GM18505 (cell line): ENCODE measurements around the gene PRDM15.

Source experiments
- ATAC-seq: cut with Tn5 transposase; IDR thresholded peaks from one replicate; pipeline ENCODE4 v1.9.1; 2021; ENCODE audit not compliant: unreplicated experiment
- POLR2A ChIP-seq: IDR thresholded peaks from 4 replicates; pipeline ENCODE4 v1.6.1; 2011; ENCODE audit warnings: borderline replicate concordance; ENCODE audit not compliant: insufficient read depth, insufficient read length; ENCODE audit errors: extremely low read depth

Gene PRDM15

GRCh38 chr21:41868062-41868710 lies 11.0 kb downstream of the PRDM15 start:
- no peak for TF ChIP-seq POLR2A
- peak; percentile 59 for ATAC-seq

- no peak for TF ChIP-seq POLR2A
- ATAC-seq, result no peak
These were observed 11.8 kb downstream of the PRDM15 start for GRCh38 chr21:41867313-41867712.

DNA sequence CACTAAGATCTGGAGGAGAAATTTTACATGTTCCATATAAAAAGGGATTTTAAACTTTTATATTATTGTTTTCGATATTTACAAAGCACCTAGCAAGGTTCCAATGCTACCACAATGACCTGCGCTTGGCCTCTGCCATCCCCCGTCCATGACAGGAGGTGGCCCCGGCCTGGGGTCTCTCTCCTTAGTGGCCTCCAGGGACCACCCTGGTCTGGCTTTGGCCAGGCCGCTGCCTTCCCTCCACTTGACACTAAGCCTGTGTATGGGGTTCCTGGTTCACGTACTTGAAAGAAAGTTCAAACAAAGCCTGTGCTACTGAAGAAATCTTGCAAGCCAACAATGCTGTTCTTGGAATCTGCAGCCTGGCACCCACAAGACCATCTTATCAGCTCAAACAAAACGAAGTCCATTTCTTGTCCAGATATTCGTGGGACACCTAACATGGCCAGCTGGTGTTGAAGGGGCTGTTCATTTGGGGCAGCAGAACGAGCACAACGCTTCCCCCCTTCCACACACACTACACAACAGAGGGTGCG lies 12.8 kb downstream of the PRDM15 start:
- no peak for TF ChIP-seq POLR2A
- no peak for ATAC-seq

GRCh38 chr21:41865002-41865777 lies 14.0 kb downstream of the PRDM15 start:
- ATAC-seq, result peak; percentile 42
- TF ChIP-seq POLR2A, result peak; percentile 41

- TF ChIP-seq POLR2A, result peak; percentile 37
These were observed 14.7 kb downstream of the PRDM15 start for GRCh38 chr21:41864311-41865001.

DNA sequence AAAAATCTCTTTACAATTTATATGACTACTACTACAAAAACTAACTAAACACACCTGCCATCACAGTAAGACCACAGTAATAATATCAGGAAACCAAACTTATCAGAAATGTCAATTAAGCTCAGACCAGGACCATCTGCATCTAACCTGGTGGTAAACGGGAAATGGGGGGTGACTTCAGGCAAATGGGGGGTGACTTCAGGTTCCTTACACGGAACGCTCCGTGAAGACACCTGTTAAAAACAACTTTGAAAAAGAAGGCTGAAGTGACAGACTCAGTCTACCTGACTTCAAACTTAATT lies 15.8 kb downstream of the PRDM15 start:
- ATAC-seq, result no peak
- TF ChIP-seq POLR2A, result no peak

More at GRCh38 chr21:41864311-41865001, 14.7 kb downstream of the PRDM15 start:
- no peak for ATAC-seq

- TF ChIP-seq POLR2A, result no peak
- no peak for ATAC-seq
These were observed 17.2 kb downstream of the PRDM15 start for GRCh38 chr21:41861987-41862386.

GRCh38 chr21:41861255-41861654 lies 17.9 kb downstream of the PRDM15 start:
- ATAC-seq, result no peak
- TF ChIP-seq POLR2A, result no peak

- no peak for ATAC-seq
- TF ChIP-seq POLR2A, result no peak
These were observed 19.7 kb downstream of the PRDM15 start for GRCh38 chr21:41859297-41859980.

DNA sequence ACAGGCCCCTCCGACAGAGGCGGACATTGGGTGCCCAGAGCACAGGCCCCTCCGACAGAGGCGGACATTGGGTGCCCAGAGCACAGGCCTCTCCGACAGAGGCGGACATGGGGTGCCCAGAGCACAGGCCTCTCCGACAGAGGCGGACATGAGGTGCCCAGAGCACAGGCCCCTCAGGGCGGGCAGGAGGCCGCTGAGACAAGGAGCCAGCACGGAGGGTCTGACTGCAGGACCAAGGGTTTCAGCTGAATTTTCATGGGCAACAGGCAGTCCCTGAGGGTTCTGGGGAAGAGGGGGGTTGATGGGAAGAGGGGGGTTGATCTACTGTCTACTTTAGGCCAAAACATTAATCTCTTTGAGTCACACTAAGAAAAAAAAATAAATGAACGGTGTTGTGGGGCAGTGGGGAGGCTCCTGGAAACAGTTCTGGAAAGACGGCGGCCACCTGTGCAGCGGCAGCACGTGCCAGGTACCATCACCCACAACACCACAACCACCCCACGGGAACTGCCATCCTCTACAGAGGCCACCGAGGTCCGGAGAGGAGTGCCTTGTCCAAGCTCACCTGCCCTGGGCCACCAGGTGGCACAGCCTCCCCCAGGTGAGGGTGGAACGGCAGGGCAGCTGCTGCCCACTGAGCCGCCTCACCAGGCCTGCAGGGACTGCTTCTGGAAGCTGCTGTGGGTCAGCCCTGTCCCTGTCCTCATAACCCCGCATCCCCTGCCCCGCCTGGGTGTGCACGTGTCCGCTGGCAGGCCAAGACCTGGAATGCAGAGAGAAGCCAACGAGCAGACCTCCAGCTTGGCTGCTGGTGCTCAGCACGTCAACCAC lies 20.5 kb downstream of the PRDM15 start:
- no peak for TF ChIP-seq POLR2A
- no peak for ATAC-seq

DNA sequence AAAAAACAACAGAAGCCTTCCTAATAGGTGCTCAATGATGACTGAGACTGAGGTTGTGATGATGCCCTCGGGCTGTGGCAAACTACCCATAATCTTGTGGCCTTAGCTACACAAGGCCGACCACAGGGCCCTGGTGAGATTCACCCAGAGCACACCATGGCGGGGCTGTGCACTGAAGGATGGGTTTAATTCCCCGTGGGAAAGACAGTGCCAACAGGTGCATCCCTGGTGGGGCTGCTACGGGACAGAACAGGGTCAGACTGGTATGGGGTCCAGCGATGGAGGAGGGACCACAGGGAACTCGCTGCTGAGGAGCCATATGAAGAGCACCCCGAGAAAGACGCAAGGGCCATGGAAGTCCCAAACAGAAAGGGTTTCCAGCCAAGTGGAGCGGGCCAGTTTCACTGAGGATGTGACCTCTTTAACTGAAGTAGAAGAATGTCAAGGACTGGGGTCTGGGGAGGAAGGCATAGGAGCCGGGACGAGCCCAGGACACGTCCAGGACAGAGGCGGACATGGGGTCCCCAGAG lies 21.3 kb downstream of the PRDM15 start:
- ATAC-seq, result no peak
- no peak for TF ChIP-seq POLR2A

DNA sequence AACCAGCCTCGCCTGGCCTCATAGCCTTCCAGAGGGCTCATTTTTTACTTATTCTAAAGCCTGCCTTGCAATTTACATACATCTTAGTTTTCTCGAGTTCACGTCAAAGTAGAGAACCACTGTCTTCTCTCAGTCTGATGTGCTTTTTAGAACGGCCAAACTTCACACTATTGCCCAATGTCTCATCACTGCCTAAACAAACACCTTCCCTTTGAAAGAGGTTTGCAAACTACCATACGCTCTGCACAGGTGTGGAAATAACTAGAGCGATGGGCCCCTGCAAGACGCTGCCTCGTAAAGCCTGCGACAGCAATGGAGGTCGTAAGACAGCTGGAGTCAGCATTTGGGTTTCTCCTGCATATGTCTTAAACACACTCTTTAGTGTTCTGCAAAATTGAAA lies 22.6 kb downstream of the PRDM15 start:
- no peak for ATAC-seq
- TF ChIP-seq POLR2A, result no peak
